GM12891 (cell line): Measurements from ENCODE around the gene ALG1.
"Not testable (repeated sequence)": the region's sequence is repeated elsewhere in the genome, so short reads cannot be mapped to it uniquely, and the experiment has no call there.

Experiments used
- DNase-seq: peaks from one replicate; pipeline ENCODE4 v3.0.0; 2011; ENCODE audit warnings: low spot score; ENCODE audit not compliant: insufficient read length
- FAIRE-seq: peaks from 2 replicates; lab custom pipeline; 2011; peaks lifted over from hg19 to GRCh38; lab: Jason Lieb, UNC
- PAX5 ChIP-seq: IDR thresholded peaks from 2 replicates; pipeline ENCODE4 v1.6.1; 2011; ENCODE audit warnings: low read length, moderate library complexity, mild to moderate bottlenecking; ENCODE audit not compliant: insufficient read depth, severe bottlenecking
- POLR2A ChIP-seq: IDR thresholded peaks from 2 replicates; pipeline ENCODE4 v1.6.1; 2011; ENCODE audit warnings: low read depth, low read length, control low read depth
- POLR2AphosphoS5 ChIP-seq: IDR thresholded peaks from 2 replicates; pipeline ENCODE4 v1.6.1; 2011; ENCODE audit warnings: low read depth, low read length, control low read depth
- POU2F2 ChIP-seq: IDR thresholded peaks from 2 replicates; pipeline ENCODE4 v1.6.1; 2011; ENCODE audit warnings: low read depth, mild to moderate bottlenecking, control low read depth, low read length, moderate library complexity
- SPI1 ChIP-seq: IDR thresholded peaks from 2 replicates; pipeline ENCODE4 v1.6.1; 2011; ENCODE audit warnings: low read depth, low read length, control low read depth
- TAF1 ChIP-seq: IDR thresholded peaks from 2 replicates; pipeline ENCODE4 v1.6.1; 2011; ENCODE audit warnings: low read depth, low read length, control low read depth

The ALG1 gene

DNA sequence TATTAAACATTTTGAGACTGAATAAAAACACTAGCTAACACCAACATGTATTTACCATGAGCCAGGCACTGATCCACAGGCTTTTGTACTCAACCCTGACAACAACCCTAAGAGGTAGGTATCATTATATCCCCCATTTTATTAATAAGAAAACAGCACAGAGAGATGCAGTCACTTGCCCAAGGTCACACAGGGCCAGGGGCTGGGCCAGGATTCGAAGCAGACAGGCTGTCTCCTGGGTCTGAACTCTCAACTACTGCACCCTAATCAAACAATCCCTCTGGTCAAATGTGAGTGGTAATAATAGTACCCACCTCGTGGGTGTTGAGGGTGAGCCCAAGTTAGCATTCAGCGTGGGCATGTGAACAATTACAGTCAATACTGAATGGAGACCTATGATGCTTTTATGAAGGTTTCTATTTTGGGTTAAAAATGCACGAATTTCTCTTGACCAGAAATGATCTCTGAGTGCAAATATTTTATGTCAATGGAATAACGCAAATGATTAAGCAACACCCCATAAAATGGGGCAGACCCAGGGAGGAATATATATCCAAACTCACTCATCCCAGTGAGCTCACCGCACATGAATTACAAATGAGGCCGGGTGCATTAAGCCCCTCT is 24.9 kb downstream of the ALG1 start:
- FAIRE-seq, DNase-seq: not testable (repeated sequence)

DNA sequence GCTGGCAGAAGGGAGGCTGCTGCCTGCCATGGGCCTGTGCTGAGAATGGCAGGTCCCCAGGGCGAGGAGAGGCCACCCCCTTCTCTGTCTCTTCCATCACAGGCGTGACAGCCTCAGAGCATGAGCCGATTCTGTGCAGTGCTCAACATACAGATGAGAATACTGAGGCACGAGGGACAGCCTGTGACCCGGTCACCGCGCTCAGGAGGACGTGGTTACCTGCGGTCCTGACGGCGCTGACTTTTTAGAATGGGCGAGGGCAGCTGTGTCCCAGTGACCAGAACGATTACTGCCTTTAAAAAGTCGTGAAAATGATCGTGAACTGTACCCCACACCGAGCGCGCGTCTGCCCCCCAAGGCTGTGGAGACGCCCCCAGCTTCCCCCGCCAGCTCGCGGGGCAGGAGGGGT is 25.4 kb downstream of the ALG1 start:
- not testable (repeated sequence) for DNase-seq, FAIRE-seq

DNA sequence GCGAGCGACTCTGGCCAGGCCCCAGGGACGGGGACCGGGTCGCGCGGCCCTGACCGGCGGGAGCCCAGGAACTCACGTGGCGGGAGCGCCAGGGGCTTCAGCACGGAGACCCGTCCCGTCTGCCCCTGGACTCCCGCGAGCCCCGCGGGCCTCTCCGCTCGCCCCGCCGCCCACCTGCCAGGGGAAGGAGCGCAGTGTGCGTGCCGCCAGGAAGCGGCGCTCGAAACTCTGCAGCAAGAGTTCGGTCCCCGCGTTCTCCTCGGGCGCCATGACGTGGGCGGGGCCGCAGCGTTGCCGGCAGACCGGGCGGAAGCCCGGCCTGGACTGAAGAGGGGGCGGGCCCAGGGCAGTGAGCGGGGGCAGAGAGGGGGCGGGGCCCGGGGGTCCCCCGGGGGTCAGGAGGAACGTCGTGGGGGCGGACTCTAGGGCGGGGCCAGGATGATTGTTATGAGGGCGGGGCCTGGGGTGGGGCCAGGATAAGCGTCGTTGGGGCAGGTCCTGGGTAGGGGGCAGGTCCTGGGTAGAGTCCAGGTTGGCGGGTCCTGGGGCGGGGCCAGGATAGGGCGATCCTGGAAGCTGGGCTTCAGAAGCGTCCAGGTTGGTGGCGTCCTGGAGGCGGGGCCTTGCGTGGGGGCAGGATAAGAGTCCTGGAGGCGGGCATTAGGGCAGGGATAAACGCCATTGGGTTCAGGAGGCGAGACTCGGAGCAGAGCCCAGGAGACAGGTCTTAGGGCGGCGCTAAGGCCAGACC is 26.0 kb downstream of the ALG1 start, which contains the start of gene EEF2KMT:
EEF2KMT (minus strand) TSS at position 326 of the 751 bp plus-strand sequence; CDS start at position 270, 56 bp downstream.
- TF ChIP-seq TAF1 = peak; percentile 19; the same call in 1 of the 2 replicates
- FAIRE-seq (peak; percentile 41), DNase-seq (peak; percentile 86)

DNA sequence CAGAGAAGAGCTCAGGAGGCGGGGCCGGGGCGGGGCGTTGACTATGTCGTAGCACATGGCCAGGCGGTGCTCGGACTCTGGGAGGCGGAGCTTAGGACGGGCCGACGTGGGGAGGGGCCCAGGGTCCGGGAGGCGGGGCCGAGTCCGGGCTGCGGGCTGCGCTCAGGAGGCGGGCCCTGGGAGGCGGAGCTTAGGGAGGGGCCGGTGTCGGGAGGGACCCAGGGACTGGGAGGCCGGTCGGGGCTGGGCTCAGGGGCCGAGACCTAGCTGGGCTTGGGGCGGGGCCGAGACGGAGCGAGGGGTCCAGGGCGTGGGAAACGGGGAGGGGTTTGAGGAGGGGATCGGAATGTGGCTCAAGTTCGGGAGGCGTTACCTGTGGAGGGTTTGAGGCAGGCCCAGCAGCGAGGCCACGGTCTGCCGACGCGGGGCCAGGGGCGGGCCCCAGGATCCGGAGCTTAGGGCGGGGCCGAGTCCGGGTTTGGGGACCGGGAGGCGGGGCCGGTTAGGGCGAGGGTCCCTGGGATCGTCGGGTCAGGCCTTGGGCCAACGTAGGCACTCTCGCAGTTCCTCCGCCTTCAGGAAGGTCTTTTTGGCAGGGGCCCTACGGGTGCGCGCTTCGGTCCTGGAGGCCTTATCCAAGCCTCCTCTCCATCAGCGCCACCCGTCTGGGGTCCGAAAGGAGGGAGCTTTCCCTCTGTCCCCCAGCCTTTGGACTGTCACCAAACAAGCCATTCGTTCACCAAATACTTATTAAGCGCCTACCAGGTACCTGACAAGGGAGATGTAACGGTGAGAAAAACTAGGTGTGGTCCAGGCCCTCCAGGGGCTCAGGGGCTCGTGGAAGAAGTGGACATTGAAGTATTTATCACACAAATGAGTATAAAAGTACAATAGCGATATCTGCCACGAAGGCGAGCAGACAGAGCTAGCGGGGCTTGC is 26.8 kb downstream of the ALG1 start:
- DNase-seq = peak; percentile 26
- not testable (repeated sequence) for FAIRE-seq

DNA sequence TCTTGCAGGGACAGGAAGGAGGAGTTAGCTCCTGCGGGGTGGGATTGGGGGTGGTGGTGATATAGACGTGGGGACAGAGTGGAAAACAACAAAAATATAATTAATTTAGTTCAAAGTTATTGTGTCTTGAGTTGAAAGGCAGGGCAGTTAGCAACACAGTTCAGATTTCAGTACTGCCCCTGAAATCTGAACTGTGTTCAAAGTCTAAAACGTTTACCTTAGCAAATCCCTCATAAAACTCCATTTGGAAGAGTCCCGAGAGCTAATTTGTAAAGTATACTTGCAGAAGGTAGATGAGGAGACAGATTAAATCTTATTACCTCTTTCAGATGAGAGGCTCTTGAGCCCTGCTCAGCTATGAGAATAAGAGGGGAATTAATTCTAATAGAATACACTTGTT is 27.5 kb downstream of the ALG1 start:
- not testable (repeated sequence) for FAIRE-seq, DNase-seq

DNA sequence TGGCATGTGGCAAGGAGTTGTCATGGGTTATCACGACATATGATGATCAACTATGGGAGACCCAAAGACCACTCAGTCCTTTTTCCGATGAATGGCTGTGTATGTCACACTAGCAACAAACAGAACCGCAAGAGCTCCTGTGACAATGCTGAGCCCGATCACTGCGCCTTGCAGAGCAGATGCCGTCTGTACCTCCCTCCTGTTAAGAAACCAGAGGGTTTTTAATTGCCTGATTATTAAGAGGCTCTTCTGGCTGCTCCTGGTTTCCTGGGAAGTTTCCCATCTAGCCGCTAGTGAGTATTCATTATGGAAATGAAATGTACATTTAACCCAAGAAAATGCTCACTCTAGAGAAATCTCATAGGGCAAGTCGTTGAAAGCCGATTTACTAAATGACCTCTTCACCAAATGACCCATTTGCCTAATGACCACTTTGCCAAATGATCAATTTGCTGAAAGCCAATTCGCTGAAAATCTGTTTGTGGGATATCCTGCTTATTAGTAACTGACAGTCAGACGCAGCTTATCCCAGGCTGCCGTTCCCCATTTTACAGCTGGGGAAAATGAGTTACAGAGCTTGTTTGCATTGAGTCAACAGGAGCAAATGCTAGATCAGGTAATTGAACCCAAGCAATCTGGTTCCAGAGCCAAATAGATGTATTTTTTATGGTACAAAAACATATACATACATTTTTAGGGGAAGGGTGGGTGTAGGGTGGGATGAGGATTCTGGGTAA is 31.8 kb downstream of the ALG1 start:
- DNase-seq, FAIRE-seq: not testable (repeated sequence)

DNA sequence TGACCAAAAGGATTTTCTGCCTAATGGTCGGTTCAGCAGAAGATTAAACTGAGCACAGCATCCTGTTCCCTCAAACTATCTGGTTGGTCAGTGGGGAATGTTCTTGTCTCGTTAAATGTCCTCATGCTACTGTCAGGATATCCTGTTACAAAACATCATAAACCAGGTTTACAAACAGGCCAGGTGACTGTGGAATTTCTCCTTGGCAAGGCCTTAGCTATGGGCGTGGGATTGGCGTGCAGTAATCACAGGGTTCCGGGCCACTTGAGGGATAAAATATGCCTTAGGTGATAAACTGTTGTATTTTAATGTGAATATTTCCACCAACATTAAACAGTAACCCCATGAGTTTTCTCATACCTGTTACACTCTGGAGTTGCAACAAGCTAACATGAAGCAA is 33.4 kb downstream of the ALG1 start:
- not testable (repeated sequence) for DNase-seq, FAIRE-seq

DNA sequence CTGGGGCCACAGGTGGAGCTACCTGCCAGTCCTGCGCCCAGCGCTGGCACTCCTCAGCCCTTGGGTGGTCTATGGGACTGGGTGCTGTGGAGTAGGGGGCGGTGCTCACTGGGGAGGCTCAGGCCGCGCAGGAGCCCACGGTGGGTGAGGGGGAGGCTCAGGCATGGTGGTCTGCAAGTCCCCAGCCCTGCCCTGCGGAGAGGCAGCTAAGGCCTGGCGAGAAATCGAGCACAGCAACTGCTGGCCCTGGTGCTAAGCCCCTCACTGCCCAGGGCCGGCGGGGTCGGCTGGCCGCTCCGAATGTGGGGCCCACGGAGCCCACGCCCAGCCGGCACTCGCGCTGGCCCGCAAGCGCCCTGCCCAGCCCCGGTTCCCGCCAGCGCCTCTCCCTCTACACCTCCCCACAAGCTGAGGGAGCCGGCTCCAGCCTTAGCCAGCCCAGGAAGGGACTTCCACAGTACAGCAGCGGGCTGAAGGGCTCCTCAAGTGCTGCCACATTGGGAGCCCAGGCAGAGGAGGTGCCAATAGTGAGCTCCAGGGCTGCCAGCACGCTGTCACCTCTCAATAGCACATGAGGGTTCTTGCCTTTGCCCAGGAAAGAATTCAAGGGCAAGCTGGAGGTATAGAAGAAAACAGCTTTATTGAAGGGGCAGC is 37.0 kb downstream of the ALG1 start:
- TF ChIP-seq POU2F2 (no peak), POLR2A (no peak), PAX5 (no peak), SPI1 (no peak), POLR2AphosphoS5 (no peak), TAF1 (no peak)
- no peak for DNase-seq
- FAIRE-seq = no peak

DNA sequence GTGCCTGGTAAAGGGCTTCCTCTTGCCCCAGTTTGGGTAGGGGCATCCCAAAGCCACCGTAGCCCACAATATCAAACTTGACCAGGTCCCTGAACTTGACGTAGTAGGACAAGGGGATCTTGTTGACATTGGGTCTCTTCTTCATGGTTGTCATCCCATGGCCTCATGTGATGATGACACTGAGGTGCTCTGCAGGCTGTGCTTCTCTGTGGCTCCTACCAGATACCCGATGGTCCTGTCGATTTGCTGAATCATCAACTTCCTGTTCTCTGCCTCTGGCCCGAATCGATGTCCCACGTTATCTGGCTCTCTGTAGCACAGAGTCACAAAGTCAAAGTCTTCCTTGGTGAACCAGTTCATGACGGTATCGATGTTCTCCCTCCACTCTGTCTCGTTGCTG is 39.3 kb downstream of the ALG1 start:
- not testable (repeated sequence) for FAIRE-seq, DNase-seq

DNA sequence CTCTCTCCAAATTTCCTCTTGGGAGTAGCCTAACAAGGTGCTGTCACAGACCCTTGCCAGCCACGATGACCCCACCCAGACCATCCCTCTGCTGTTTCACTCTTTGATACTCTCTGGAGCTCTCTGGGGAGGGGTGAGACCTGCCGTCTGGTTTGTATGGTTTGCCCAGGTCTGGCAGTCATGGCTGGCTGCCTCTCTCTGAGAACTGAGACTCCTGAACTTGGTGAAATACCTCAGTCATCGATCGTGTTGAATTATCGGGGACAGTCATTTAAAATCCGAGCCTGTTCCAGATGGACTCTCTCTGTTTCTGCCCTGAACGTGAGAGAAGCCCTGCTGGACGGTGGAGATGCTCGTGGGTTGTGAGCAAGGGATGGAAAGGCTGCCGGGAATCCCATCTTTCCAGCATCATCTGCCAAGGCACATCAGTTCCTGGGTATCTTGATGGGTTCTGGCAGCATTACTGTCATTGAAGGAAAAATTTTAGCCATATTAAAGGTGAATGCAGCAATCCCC is 45.2 kb downstream of the ALG1 start:
- not testable (repeated sequence) for DNase-seq, FAIRE-seq

DNA sequence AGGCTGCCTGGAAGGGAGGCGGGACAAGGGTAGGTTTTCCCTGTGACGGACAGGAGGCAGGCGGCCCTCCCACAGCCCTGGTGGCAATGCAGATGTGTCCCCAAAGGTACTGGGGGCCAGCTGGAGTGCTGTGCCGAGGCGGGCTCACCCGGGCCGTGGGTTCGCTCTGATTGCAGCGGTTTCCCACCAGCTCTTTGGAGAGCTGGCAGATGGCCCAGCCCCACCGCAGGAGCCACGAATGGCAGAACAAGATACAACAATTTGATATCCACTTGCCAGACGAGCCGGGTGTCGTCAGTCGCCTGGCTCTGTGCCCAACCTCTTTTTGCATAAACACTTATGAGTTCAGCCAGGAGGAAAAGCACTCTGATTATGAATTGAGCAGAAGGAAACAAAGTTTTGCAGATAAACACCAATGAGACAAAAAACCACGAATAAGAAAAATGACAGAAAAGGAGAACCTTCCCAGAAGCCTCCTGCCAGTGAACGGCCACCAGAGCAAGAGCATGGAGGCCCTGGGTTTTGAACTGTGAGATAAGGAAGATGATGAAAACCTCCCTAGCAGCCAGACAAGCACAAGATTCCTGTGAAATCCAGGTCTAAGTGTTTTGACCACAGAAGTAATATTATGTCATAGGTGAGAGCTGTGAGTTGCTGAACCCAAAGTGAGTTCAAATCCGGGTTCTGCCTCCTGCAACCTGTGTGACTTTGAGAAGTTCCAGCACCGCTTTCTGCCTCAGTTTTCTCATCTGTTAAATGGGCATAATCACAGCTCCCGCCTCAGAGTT is 45.9 kb downstream of the ALG1 start:
- DNase-seq, FAIRE-seq: not testable (repeated sequence)

DNA sequence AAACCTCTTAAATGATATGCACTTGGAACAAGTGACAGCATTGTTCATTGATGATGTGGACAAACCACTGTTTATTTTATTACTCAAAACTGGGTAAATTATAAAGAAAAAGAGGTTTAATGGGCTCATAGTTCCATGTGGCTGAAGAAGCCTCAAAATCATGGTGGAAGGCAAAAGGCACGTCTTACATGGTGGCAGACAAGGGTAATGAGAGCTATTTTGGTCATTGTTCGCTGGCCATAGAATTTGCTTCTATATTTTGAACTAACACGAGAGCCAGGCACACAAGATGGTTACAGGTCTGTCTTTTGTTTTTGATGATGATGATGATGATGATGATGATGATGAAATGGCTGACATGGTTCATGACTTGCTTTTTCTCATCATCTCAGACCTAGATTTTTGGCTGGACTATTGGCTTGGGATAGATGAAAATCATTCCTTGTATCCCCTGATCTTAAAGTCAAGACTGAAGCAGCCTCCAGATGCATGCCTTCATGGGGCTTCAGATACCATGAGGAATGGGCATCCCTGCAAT is 59.9 kb downstream of the ALG1 start:
- not testable (repeated sequence) for DNase-seq, FAIRE-seq

DNA sequence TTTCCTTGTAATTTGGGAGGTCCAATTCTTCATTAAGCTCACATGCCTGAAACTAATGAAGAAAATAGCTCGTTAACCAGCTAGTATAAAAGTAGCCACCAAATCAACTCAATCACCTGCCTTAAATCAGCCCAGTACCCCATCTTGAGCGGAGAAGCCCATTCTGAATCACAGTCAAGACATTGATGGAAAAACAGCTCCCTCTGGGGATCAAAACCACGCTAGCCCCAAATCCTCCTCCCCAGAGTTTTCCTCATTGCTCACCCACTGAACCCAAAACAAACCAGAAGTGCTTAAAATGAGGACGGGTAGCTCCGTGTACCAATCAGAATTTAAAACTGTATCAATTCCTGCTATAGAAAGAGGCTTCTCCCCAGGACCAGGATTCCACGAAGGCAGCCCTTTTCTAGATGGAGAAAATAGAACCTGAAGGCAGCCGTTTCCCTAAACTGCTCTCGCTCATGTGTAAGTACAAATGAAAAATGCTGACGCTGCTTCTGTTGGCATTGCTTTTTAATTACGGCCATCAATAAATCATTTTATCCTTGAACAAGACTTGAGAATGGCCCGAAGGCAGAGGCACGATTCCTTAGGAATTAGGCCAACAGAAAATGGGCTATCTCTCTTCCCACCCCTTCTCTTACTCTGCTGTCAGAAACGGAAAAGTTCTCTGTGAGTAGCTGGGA is 61.4 kb downstream of the ALG1 start:
- DNase-seq, FAIRE-seq: not testable (repeated sequence)

DNA sequence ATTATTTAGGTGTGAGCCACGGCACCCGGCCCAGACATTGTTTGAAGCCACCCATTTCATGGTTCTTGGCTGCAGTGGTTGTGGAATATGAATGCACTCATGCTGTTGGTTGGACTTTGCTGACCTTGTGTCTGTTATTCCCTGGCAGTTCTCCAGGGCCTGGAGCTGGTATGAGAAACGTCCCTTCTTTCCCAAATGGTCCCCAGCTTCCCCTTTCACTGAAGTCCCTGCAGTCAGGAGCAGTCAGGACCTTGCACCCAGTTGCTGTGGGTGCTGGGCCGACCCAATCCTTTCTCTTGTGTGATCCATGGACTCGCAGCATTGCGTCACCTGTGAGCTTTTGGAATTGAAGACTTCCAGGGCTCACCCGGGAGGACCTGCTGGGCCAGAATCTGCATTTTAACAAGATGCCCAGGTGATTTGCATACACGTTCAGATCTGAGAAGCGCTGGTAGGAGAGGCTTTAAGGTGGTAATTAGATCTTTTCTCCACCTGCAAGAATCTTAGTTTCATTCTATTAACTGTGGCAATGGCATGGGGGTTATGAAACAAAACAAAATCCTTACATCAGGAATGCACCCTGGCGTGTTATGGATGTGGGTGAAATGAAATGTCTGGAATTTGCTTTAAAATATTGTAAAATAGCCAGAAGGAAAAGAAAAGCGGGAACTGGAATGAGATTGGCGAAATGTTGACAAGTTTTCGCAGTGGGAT is 63.3 kb downstream of the ALG1 start:
- DNase-seq, FAIRE-seq: not testable (repeated sequence)
